CD8-positive, alpha-beta memory T cell (primary cell): ENCODE results near the gene OR9G4. TPM values are rescaled to one million over a fixed set of nuclear protein-coding genes. Genes with fewer than 3 reads are reported as not detected.

Source experiments
- CTCF ChIA-PET: fragments of 350-600 bp; sonication (Branson Sonifier 250); formaldehyde crosslinking; loops from one replicate; lab custom pipeline; 2021; ENCODE audit warnings: antibody characterized with exemption; lab: Charles Lee
- POLR2A ChIA-PET: fragments of 350-600 bp; sonication (Branson Sonifier 250); formaldehyde crosslinking; loops from one replicate; lab custom pipeline; 2021; ENCODE audit warnings: antibody characterized with exemption; lab: Charles Lee
- DNase-seq, 5 donors: peaks; one replicate each; pipeline versions ENCODE4 v3.0.0 to v3.0.0-alpha.2; 2020 to 2022; ENCODE audit warnings: mixed read lengths in 1 of 5
- H3K27ac ChIP-seq: one replicate; pipeline ENCODE4 v1.7.0; 2013; ENCODE audit warnings: low read depth, mild to moderate bottlenecking, low read length, moderate library complexity
- H3K27me3 ChIP-seq: 2 replicates; pipeline ENCODE4 v1.7.0; 2013; ENCODE audit warnings: low read length, mild to moderate bottlenecking; ENCODE audit not compliant: insufficient read depth, poor library complexity, severe bottlenecking
- H3K36me3 ChIP-seq: 2 replicates; pipeline ENCODE4 v1.7.0; 2013; ENCODE audit warnings: mild to moderate bottlenecking, low read length, moderate library complexity; ENCODE audit not compliant: insufficient read depth
- H3K4me1 ChIP-seq: 2 replicates; pipeline ENCODE4 v1.7.0; 2013; ENCODE audit warnings: mild to moderate bottlenecking, low read length, moderate library complexity; ENCODE audit not compliant: insufficient read depth
- H3K4me3 ChIP-seq: 2 replicates; pipeline ENCODE4 v1.7.0; 2013; ENCODE audit warnings: mild to moderate bottlenecking, low read length
- H3K9me3 ChIP-seq: 2 replicates; pipeline ENCODE4 v1.7.0; 2013; ENCODE audit warnings: mild to moderate bottlenecking, low read length
- H3K27ac Mint-ChIP-seq, 8 donors: one replicate each; pipeline ENCODE4 v1.8.0; 2020 to 2021; ENCODE audit warnings: mixed read lengths in 8 of 8, mild to moderate bottlenecking in 6 of 8, inconsistent platforms in 3 of 8, moderate library complexity in 3 of 8
- H3K27me3 Mint-ChIP-seq, 2 donors: one replicate each; pipeline ENCODE4 v1.8.0; 2020 to 2021; ENCODE audit warnings: mixed read lengths in 2 of 2, mild to moderate bottlenecking in 1 of 2, moderate library complexity in 1 of 2
- H3K36me3 Mint-ChIP-seq, 3 donors: one replicate each; pipeline ENCODE4 v1.8.0; 2020 to 2021; ENCODE audit warnings: mixed read lengths in 3 of 3, inconsistent platforms in 1 of 3, mild to moderate bottlenecking in 1 of 3
- H3K4me1 Mint-ChIP-seq, 3 donors: one replicate each; pipeline ENCODE4 v1.8.0; 2020 to 2021; ENCODE audit warnings: mixed read lengths in 3 of 3, inconsistent platforms in 1 of 3, mild to moderate bottlenecking in 1 of 3
- H3K4me3 Mint-ChIP-seq, 7 donors: one replicate each; pipeline ENCODE4 v1.8.0; 2020 to 2021; ENCODE audit warnings: mixed read lengths in 7 of 7, mild to moderate bottlenecking in 6 of 7, moderate library complexity in 4 of 7, inconsistent platforms in 2 of 7
- H3K9me3 Mint-ChIP-seq, 5 donors: one replicate each; pipeline ENCODE4 v1.8.0; 2020 to 2022; ENCODE audit warnings: mixed read lengths in 5 of 5, mild to moderate bottlenecking in 3 of 5, moderate library complexity in 2 of 5, inconsistent platforms in 1 of 5
- polyA plus RNA-seq: library from polyadenylated mRNA; unstranded; fragments of 300-500 nt; fragmentation: Illumina TruSeq; gene quantifications from one replicate; pipeline ENCODE4 v1.2.3, GENCODE V29; 2021
- total RNA-seq, 2 experiments: library from RNA; stranded (reverse); gene quantifications; one replicate each; pipeline ENCODE4 v1.2.3, GENCODE V29; 2021

Gene OR9G4
- total and polyA plus RNA-seq, 3 experiments from 2014 or later, result not detected

DNA sequence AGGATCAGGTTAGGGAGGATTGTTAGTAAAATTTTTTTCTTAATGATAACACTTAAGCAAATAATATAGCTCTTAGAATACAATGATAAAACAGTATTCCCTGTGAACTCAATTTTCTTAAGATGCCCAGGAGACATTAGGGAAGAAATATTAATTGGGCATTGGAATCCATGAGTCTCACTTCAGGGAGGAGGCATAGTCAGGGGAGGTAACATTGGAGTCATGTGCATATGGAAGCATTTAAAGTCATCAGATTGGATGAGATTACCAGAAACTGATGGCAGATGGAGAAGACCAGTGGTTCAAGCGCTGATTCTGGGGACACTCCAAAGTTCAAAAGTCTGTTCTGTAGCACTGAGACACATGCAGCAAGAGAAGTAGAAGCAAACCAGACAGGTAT, 49.7 kb downstream of the OR9G4 start, which contains the start of gene OR9G1:
TSS of gene OR9G1 (plus strand) at position 301 of the 400 bp plus-strand sequence. CDS start 1,293 bp downstream, outside the sequence.
- no peaks in the 10 kb centered on the region for H3K36me3 Mint-ChIP-seq
- peaks cover 5 to 22% (median 7%) of the 10 kb centered on the region in 5 donors for H3K9me3 Mint-ChIP-seq
- no peaks in the 10 kb centered on the region for H3K9me3 ChIP-seq
- no peaks in the 10 kb centered on the region for H3K4me1 Mint-ChIP-seq
- no peak within 1 kb of the TSS for H3K4me3 ChIP-seq
- POLR2A ChIA-PET, result no interaction called here
- H3K27me3 ChIP-seq, result no peaks in the 10 kb centered on the region
- DNase-seq, result no peak
- H3K4me3 Mint-ChIP-seq, result no peak within 1 kb of the TSS
- no peaks in the 10 kb centered on the region for H3K36me3 ChIP-seq
- no peaks in the 10 kb centered on the region for H3K4me1 ChIP-seq
- CTCF ChIA-PET, result no interaction called here
- no peaks in the 10 kb centered on the region for H3K27me3 Mint-ChIP-seq
- H3K27ac Mint-ChIP-seq, result no peak within 1 kb of the TSS
- H3K27ac ChIP-seq, result no peak within 1 kb of the TSS

DNA sequence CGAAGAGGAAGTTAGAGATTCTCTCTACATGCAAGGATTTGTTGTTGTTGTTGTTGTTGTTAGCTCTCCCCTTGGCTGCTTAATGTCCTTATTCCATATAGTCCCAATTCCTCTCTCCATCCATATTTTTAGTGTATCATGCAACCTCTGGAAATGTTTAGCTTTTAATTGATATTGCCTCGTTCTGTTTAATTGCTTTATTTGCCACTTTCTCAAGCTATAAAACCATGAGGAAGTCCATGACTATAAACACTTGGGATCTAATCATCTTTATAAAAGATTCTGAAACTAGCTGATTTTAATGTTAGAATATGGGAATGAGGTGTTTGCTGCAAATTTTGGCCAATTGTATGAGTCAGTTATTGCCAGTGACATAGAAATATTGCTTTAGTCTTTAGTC, 55.1 kb downstream of the OR9G4 start:
- Mint-ChIP-seq H3K9me3 (peaks cover 2 to 15% (median 5%) of the 10 kb centered on the region in 5 donors), H3K4me3 (no peak overlapping the region), H3K27me3 (no peaks in the 10 kb centered on the region), H3K4me1 (no peaks in the 10 kb centered on the region), H3K36me3 (no peaks in the 10 kb centered on the region), H3K27ac (no peak overlapping the region)
- ChIA-PET CTCF (no interaction called here), POLR2A (no interaction called here)
- Histone ChIP-seq H3K36me3 (no peaks in the 10 kb centered on the region), H3K27me3 (no peaks in the 10 kb centered on the region), H3K9me3 (no peaks in the 10 kb centered on the region), H3K4me3 (no peak overlapping the region), H3K4me1 (no peaks in the 10 kb centered on the region), H3K27ac (no peak overlapping the region)
- DNase-seq, result no peak

Other genes with a start within 250 kb of the OR9G4 start
- gene OR5M11, start 205.4 kb downstream of the OR9G4 start, total RNA-seq, result not detected
- gene OR5M11, start 205.4 kb downstream of the OR9G4 start, polyA plus RNA-seq, result not detected
- not detected for gene OR5M10, start 171.0 kb downstream of the OR9G4 start, total RNA-seq
- not detected for gene OR5M10, start 171.0 kb downstream of the OR9G4 start, polyA plus RNA-seq
- not detected for gene OR5M1, start 133.8 kb downstream of the OR9G4 start, total RNA-seq
- not detected for gene OR5M1, start 133.8 kb downstream of the OR9G4 start, polyA plus RNA-seq
- gene OR5AP2, start 106.3 kb downstream of the OR9G4 start, total RNA-seq, result not detected
- not detected for gene OR5AP2, start 106.3 kb downstream of the OR9G4 start, polyA plus RNA-seq
- gene OR5AR1, start 85.0 kb downstream of the OR9G4 start, total RNA-seq, result not detected
- gene OR5AR1, start 85.0 kb downstream of the OR9G4 start, polyA plus RNA-seq, result not detected
- gene OR9G1, start 49.6 kb downstream of the OR9G4 start, total RNA-seq, result not detected
- gene OR9G1, start 49.6 kb downstream of the OR9G4 start, polyA plus RNA-seq, result not detected
- not detected for gene OR5AK2, start 240.2 kb upstream of the OR9G4 start, total RNA-seq
- not detected for gene OR5AK2, start 240.2 kb upstream of the OR9G4 start, polyA plus RNA-seq